Peyer's patch (tissue), 4 donors: Measurements from ENCODE around the gene ASPM. TPM values are rescaled to one million over a fixed set of nuclear protein-coding genes. Genes with fewer than 3 reads are reported as not detected.
"Not testable (repeated sequence)": the region's sequence is repeated elsewhere in the genome, so short reads cannot be mapped to it uniquely, and the experiment has no call there.

Experiments used
- DNase-seq, 3 donors: peaks; one replicate each; pipeline ENCODE4 v3.0.0-alpha.2; 2017 to 2019
- H3K27ac ChIP-seq, 4 donors: fragments of 200-600 bp; sonication (generic); one replicate each; pipeline ENCODE4 v1.5.1; 2016 to 2019
- H3K27me3 ChIP-seq, 2 donors: fragments of 200-600 bp; sonication (generic); one replicate each; pipeline ENCODE4 v1.5.1; 2019
- H3K36me3 ChIP-seq, 3 donors: fragments of 200-600 bp; sonication (generic); one replicate each; pipeline ENCODE4 v1.5.1; 2016 to 2019
- H3K4me1 ChIP-seq, 4 donors: fragments of 200-600 bp; sonication (generic); one replicate each; pipeline ENCODE4 v1.5.1; 2016 to 2019
- H3K4me3 ChIP-seq, 4 donors: fragments of 200-600 bp; sonication (generic); 1 replicate in 3 of 4; 2 replicates in 1 of 4; pipeline ENCODE4 v1.5.1; 2016 to 2019; ENCODE audit warnings: mild to moderate bottlenecking in 1 of 4
- H3K9me3 ChIP-seq, 4 donors: fragments of 200-600 bp; sonication (generic); one replicate each; pipeline ENCODE4 v1.5.1; 2016 to 2019; ENCODE audit warnings: mild to moderate bottlenecking in 1 of 4
- CTCF ChIP-seq, 6 experiments: fragments of 450-650 bp in 4 of 6; fragments of 200-600 bp in 2 of 6; sonication (generic) in 1 of 6; IDR thresholded peaks; one replicate each; pipeline ENCODE4 v1.5.1; 2017 to 2019; ENCODE audit warnings: antibody characterized with exemption in 6 of 6, mild to moderate bottlenecking in 3 of 6, moderate library complexity in 1 of 6
- POLR2A ChIP-seq, 2 donors: fragments of 450-650 bp; IDR thresholded peaks; one replicate each; pipeline ENCODE4 v1.5.1; 2017; ENCODE audit warnings: antibody characterized with exemption in 2 of 2, mild to moderate bottlenecking in 2 of 2, moderate library complexity in 2 of 2
- total RNA-seq, 4 donors: library from RNA; depleted of rRNA; stranded (reverse); fragments of >200 nt; gene quantifications; one replicate each; pipeline ENCODE4 v1.1.0, GENCODE V29; 2016

Gene ASPM
- total RNA-seq, 4 donors from 2014 or later, result 3.2 to 10.7 (median 4.3) TPM

DNA sequence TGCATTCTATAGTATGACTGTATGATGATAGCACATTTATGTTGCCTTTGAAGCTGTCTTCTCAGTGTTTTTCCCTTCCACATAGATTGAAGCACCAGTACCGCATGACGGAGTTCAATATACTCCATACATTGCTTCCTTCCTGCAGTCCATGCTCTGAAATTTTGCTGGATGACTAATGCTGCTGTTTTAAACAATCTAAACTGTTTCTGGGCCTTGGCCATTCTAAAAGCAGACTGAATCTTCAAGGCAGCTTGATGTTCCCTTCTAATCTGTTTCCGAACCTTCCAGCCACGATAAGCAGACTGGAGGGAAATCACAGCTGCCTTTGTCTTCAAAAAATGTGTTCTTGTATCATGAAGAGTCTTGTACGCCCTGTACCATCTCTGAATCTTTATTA, 43.2 kb downstream of the ASPM start:
- Histone ChIP-seq H3K27ac (no peak overlapping the region), H3K4me3 (no peak overlapping the region), H3K36me3 (no peaks in the 10 kb centered on the region), H3K9me3 (no peaks in the 10 kb centered on the region), H3K27me3 (no peaks in the 10 kb centered on the region), H3K4me1 (no peaks in the 10 kb centered on the region)
- no peak for TF ChIP-seq POLR2A (IDR thresholded peaks at IDR 0.05)
- TF ChIP-seq CTCF (IDR thresholded peaks at IDR 0.05), result no peak
- no peak for DNase-seq

DNA sequence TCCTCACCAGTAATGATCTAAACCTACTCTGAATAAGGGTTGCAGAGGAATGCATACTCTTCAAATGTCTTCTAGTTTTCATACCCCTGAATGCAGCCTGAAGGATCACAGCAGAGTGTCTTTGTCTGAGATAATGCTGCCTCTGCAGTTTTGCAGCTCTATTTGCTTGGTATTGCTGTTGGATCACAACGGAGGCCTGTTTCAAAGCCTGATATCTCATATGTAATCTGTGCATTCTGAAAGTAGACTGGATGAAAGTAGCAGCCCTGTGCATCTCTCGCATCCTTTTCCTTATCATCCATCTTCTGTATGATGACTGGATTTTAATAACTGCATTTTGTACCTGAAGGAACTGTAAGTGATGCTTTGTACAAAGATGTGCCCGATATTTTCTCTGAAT, 44.5 kb downstream of the ASPM start:
- Histone ChIP-seq H3K4me3 (no peak overlapping the region), H3K4me1 (no peaks in the 10 kb centered on the region), H3K9me3 (no peaks in the 10 kb centered on the region), H3K27ac (no peak overlapping the region), H3K36me3 (no peaks in the 10 kb centered on the region), H3K27me3 (no peaks in the 10 kb centered on the region)
- no peak for DNase-seq
- TF ChIP-seq POLR2A (IDR thresholded peaks at IDR 0.05) (no peak), CTCF (IDR thresholded peaks at IDR 0.05) (no peak)

- DNase-seq, result no peak
- no peaks in the 10 kb centered on the region for H3K27me3 ChIP-seq
- TF ChIP-seq CTCF (IDR thresholded peaks at IDR 0.05), result no peak
- no peak for TF ChIP-seq POLR2A (IDR thresholded peaks at IDR 0.05)
- H3K9me3 ChIP-seq, result no peaks in the 10 kb centered on the region
- H3K4me1 ChIP-seq, result no peaks in the 10 kb centered on the region
- H3K36me3 ChIP-seq, result no peaks in the 10 kb centered on the region
- no peak overlapping the region for H3K27ac ChIP-seq
- H3K4me3 ChIP-seq, result no peak overlapping the region
These were observed 45.8 kb downstream of the ASPM start for GRCh38 chr1:197100677-197101076.

- no peak for TF ChIP-seq CTCF (IDR thresholded peaks at IDR 0.05)
- TF ChIP-seq POLR2A (IDR thresholded peaks at IDR 0.05), result no peak
- no peak for DNase-seq
- H3K9me3 ChIP-seq, result no peaks in the 10 kb centered on the region
These were observed 47.0 kb downstream of the ASPM start for GRCh38 chr1:197099444-197099843.

GRCh38 chr1:197096971-197097370, 49.5 kb downstream of the ASPM start:
- H3K9me3 ChIP-seq, DNase-seq: not testable (repeated sequence)

More at GRCh38 chr1:197099444-197099843, 47.0 kb downstream of the ASPM start:
- Histone ChIP-seq H3K4me1 (no peaks in the 10 kb centered on the region), H3K27me3 (no peaks in the 10 kb centered on the region), H3K4me3 (no peak overlapping the region), H3K36me3 (no peaks in the 10 kb centered on the region), H3K27ac (no peak overlapping the region)

GRCh38 chr1:197096137-197096536, 50.3 kb downstream of the ASPM start:
- Histone ChIP-seq H3K9me3 (no peaks in the 10 kb centered on the region), H3K27me3 (no peaks in the 10 kb centered on the region), H3K36me3 (no peaks in the 10 kb centered on the region), H3K4me3 (no peak overlapping the region), H3K27ac (no peak overlapping the region), H3K4me1 (no peaks in the 10 kb centered on the region)
- TF ChIP-seq CTCF (IDR thresholded peaks at IDR 0.05) (no peak), POLR2A (IDR thresholded peaks at IDR 0.05) (no peak)
- DNase-seq, result peak in 1 of 3 donors; percentile 50

More at GRCh38 chr1:197096971-197097370, 49.5 kb downstream of the ASPM start:
- H3K36me3 ChIP-seq, H3K27me3 ChIP-seq, H3K4me3 ChIP-seq, H3K4me1 ChIP-seq, H3K27ac ChIP-seq: not testable (repeated sequence)
